Stromal cell of bone marrow (primary cell): ENCODE results near the gene KCNK10.

ENCODE experiments used
- DNase-seq: peaks from one replicate; pipeline ENCODE4 v3.0.0-alpha.2; 2012; ENCODE audit warnings: low read depth

The KCNK10 gene

GRCh38 chr14:88323086-88323522 is at the start of gene KCNK10:
KCNK10 (minus strand) TSS chr14:88323269; CDS start chr14:88322798, 471 bp downstream.
- no peak for DNase-seq

DNA sequence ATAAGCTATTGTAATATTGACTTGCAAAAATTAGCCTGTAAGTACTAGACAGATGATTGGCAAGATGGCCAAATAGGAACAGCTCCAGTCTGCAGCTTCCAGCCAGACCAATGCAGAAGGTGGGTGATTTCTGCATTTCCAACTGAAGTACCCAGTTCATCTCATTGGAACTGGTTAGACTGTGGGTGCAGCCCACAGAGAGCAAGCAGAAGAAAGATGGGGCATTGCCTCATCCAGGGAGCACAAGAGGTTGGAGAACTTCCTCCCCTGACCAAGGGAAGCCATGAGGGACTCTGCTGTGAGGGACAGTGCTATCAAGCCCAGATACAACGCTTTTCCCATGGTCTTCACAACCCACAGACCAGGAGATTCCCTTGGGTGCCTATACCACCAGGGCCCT is 46.4 kb upstream of the KCNK10 start:
- DNase-seq = no peak

GRCh38 chr14:88364710-88365413 is 41.8 kb upstream of the KCNK10 start:
- no peak for DNase-seq

GRCh38 chr14:88363644-88364043 is 40.6 kb upstream of the KCNK10 start:
- DNase-seq = no peak

DNA sequence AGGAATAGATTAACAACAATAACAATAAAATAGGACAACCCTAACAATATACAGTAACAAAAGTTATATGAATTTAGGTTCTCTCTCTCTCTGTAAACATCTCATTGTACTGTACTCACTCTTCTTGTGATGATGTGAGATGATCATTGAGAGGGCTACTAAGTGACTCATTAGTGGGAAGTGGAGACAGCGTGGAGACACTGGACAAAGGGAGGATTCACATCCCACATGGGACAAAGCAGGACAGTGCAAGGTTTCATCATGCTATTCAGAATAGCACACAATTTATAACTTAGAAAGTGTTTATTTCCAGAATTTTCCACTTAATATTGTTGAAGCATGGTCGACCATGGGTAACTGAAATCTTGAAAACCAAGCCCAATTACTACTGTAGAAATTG is 36.4 kb upstream of the KCNK10 start:
- no peak for DNase-seq

DNA sequence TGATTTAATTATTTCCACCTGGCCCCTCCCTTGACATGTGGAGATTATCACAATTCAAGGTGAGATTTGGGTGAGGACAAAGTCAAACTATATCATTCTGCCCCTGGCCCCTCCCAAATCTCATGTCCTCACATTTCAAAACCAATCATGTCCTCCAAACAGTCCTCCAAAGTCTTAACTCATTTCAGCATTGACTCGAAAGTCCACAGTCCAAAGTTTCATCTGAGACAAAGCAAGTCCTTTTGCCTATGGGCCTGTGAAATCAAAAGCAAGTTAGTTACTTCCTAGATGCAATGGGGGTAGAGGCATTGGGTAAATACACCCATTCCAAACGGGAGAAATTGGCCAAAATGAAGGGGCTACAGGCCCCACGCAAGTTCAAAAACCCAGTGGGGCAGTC is 31.3 kb upstream of the KCNK10 start:
- DNase-seq = no peak

DNA sequence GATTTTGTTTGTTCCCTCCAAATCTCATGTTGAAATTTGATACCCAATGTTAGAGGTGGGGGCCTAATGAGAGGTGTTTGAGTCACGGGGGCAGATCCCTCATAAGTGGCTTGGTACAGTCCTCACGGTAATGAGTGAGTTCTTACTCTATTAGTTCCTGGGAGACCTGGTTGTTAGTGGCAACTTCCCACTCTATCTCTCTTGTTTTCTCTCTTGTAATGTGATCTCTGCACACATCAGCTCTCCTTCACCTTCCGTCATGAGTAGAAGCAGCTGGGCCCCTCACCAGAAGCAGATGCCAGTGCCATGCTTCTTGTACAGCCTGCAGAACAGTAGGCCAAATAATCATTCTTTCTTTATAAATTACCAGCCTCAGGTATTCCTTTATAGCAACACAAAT is 29.6 kb upstream of the KCNK10 start:
- no peak for DNase-seq

GRCh38 chr14:88351966-88352691 is 29.1 kb upstream of the KCNK10 start:
- no peak for DNase-seq

- no peak for DNase-seq
These were observed 25.5 kb upstream of the KCNK10 start for GRCh38 chr14:88348546-88348945.

DNA sequence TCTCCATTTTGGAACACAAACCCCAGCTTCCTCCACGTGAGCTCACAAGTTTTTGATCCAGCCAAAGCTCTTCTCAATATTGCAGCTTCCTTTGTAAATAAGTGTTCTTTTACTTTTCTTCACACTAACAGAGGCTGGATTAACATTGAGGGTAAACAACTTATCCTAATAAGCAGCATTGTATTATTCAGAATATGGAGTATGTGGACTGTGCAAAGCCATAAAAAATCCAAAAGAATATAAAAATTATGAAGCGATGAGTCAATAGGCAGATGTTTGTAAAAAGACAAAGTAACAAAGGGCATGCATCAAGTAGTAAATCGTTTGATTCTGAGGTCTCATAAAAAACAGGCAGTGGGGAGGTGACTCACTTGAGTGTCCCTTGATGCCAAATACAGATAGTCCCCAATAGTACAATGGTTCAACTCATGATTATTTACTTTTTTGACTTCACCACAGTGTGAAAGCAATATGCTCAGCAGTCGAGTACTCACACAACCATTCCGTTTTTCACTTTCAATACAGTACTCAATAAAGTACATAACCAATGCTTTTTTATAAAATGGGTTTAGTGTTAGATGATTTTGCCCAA is 23.1 kb upstream of the KCNK10 start:
- no peak for DNase-seq

DNA sequence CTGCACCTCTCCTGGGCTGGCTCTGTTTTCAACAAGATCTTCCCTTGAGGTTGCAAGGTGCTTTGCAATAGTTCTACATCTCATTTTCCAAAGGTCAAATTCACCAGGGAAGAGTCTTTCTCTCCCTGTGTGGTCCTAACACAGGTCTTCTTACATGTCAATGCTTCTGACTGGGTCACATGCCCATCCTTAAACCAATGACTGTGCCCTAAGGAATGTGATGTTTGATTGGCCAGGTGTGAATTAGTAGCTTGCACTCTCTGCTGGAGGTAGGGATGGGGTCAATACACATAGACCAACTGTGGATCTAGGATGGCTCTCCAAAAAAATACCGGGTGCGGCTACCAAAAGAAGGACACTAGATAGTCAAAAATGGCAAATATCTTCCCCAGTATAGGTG is 19.9 kb upstream of the KCNK10 start:
- DNase-seq = no peak

DNA sequence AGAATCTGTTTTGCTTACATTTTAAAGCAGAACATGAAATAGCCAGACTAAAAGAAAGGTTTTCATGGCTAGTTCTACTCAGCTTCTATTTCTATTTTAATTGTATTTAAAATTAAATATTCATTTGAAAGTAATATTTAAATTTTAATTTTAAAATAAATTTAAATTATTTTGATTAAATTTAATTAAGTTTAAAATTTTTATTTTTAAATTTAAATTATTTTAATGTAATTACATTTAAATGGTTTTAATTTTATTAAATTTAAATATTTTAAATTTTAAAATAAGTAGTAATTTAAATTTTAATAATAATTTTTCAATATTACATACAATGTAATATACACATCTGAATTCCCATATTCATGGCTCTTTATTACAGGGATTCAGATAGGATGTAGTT is 17.3 kb upstream of the KCNK10 start:
- DNase-seq = no peak

- DNase-seq = no peak
These were observed 10.0 kb upstream of the KCNK10 start for GRCh38 chr14:88333036-88333435.

- DNase-seq = no peak
These were observed 4.4 kb upstream of the KCNK10 start for GRCh38 chr14:88327497-88327896.

DNA sequence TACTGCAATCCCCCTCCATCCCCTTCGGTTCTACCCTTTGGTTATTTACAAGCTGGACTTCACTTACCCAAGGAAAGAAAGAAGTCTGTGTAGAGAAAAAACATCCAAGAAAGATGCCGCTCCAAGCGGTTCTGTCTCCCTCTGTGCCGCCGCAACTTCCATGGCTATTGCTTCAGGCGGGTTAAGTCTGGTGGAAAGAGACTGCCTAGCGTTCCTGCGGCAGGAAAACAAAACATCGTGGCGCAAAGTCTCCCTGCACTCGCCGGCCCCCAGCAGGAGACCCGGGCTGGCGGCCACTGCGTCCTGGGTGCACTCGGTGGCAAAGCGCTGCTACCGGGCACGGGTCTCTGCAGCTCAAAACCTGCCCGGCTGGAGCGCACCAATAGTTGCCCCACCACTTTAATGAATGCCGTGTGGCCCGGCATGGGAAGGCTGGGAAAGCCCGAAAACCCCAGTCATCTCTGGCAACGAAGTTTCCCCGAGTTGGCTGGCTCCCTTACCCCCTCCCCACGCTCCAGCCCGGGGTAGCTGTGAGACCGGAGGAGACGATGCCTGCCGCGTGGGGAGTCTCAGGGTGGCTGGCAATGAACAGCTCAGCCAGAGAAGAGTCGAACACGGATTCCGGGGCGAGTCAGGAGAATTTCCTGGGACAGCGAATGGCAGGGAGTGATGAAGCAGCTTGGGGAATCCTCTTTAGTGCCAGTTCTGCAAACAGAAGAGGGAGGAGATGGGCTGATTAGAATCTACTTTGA is 3.5 kb upstream of the KCNK10 start:
- no peak for DNase-seq

DNA sequence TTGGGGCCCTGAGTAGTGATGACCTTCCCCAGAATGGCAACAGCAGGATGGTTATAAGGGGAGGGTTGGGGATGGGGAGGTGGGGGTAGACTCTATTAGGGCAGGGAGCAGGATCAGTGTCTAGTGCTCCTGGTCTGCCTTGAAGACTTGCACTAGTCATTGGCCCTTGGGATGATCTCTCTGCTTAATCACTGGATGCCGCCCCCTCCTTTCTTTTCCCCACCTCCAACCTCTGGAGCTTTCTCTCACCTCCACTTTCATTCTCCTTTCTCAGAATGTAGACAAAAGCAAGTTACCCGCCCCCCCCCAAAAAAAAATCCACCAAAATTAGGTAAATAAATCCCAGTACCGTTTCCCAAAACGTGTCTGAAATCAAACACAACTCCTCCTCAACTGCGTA is 2.8 kb upstream of the KCNK10 start:
- no peak for DNase-seq

- DNase-seq = no peak
These were observed 1.9 kb upstream of the KCNK10 start for GRCh38 chr14:88324930-88325329.

DNA sequence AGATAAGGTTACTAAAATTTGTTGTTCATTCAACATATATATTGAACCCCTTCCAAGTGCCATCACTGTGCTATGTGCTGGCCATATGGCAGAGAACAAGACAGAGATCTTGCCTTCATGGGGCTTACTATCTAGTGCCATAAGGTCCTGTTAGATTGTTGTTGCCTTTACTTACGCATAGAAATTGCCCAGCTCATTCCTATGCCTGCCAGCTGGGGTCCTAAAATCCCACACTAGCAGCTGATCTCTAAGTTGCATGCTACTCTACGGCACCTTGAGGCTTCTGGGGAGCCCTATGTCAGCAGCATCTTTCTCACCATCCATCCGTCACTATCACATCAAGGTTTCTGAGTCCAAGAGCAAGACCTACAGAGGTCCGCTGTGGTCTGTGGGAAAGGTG is 1.4 kb upstream of the KCNK10 start:
- no peak for DNase-seq

DNA sequence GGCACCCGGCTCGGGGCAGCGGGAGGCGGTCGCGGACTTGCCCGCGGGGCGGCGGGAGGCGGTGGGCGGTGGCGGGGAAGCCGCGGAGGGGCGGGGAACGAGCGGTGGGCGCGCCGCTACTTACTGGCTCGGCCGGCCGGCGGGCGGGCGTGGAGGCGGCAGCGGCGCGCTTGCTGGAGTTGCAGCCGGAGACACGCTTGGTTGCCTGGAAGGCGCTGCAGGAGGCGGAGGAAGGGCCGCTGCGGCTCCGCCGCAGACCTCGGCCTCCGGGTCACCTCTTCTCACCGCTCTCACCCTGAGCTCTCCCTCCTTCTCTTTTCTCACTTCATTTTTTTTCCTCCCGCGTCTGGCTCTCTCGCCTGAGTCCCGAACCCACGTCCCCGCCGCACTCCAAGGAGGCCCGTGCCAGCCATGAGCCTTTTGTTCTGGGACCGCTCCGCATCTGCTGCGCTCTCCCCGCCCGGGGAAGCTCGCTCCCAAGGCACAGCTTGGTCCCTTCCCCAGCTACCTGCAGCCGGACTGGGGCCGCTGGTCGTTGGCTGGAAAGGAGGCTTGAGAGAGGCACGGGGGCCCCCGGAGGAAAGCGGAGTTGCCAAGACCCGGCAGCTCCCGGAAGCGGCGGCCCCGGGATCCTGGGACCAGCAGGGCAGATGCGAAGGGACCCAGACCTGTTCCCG is 592 bp upstream of the KCNK10 start:
- DNase-seq = no peak

DNA sequence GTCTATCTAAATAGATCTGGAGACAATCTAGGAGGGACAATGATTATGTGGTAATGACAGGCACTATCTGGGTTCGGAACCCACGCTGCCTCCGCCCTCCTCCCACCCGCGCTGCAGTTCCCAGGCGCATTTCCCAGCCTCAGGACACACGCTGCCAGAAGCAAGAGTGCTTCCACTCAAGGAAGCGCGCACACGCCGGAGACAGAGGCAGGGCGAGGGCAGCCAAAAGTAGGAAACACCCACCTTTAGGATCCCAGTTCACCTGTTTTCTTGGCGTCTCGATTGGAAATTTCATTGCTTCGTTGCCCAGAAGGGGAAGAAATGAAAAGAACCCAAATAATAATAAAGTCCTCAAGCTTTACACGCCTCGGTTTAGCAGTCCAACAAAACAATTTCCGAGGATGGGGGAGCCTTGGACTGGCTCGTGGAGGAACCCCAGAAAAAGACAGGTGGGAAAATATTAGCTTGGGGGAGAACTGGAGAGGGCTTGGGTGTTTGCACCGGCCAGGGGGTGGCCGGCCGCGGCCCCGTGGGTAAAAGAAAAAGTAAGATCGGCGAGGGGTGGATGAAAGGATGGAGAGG is 474 bp downstream of the KCNK10 start:
- DNase-seq = no peak

- DNase-seq = no peak
These were observed 1.2 kb downstream of the KCNK10 start for GRCh38 chr14:88321692-88322503.
